ENCODE results near the gene SUOX.

DNA sequence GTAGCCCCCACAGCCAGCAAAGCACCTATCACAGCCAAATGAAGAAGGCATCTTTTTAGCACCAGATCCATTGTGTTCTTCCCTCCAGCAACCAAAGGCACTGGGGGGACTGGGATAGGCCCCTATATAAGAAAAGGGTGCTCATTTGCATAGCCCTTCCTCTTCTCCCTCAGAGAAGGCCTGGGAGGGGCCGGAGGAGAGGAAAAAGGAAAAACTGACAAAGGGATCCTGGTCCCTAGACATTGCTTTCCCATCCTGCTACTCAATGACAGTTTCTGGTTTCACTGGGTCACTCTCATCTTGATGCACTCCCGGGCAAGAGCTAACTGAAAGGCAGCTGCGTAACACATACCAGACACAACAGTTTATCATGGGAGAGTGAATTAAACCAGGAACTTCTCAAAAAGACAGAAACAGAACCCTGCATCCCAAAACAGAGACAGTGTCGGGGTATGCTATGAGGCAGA lies 31.1 kb upstream of the SUOX start, which contains the start of gene PMEL:
- TF ChIP-seq, protein P1, sequence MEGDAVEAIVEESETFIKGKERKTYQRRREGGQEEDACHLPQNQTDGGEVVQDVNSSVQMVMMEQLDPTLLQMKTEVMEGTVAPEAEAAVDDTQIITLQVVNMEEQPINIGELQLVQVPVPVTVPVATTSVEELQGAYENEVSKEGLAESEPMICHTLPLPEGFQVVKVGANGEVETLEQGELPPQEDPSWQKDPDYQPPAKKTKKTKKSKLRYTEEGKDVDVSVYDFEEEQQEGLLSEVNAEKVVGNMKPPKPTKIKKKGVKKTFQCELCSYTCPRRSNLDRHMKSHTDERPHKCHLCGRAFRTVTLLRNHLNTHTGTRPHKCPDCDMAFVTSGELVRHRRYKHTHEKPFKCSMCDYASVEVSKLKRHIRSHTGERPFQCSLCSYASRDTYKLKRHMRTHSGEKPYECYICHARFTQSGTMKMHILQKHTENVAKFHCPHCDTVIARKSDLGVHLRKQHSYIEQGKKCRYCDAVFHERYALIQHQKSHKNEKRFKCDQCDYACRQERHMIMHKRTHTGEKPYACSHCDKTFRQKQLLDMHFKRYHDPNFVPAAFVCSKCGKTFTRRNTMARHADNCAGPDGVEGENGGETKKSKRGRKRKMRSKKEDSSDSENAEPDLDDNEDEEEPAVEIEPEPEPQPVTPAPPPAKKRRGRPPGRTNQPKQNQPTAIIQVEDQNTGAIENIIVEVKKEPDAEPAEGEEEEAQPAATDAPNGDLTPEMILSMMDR (IDR thresholded peaks at IDR 0.05): no peak
- no peak for TF ChIP-seq ZNF671 (CRISPR knock-in tag; IDR thresholded peaks at IDR 0.05)
- TF ChIP-seq ZNF263 (CRISPR knock-in tag; IDR thresholded peaks at IDR 0.05; ENCODE audit: low read depth): no peak
- TF ChIP-seq ZNF416 (CRISPR knock-in tag; IDR thresholded peaks at IDR 0.05): no peak
- TF ChIP-seq ATF1 (CRISPR knock-in tag; IDR thresholded peaks at IDR 0.05): no peak
